OCI-LY1 (cell line): Measurements from ENCODE around the gene THNSL1.

Experiments used
- EZH2 ChIP-seq: fragments of 200-600 bp; sonication (generic), shearing (Covaris generic); IDR thresholded peaks from 2 replicates; pipeline ENCODE4 v1.8.0; 2017; ENCODE audit warnings: borderline replicate concordance, mixed run types, mild to moderate bottlenecking, antibody characterized with exemption, low read length, moderate library complexity, mixed read lengths
- TF ChIP-seq, protein P1 (sequence below): fragments of 200-600 bp; sonication (generic), shearing (Covaris generic); IDR thresholded peaks from 2 replicates; pipeline ENCODE4 v1.5.1; 2017; ENCODE audit warnings: mild to moderate bottlenecking, antibody characterized with exemption, low read length, moderate library complexity, mixed read lengths

DNA sequence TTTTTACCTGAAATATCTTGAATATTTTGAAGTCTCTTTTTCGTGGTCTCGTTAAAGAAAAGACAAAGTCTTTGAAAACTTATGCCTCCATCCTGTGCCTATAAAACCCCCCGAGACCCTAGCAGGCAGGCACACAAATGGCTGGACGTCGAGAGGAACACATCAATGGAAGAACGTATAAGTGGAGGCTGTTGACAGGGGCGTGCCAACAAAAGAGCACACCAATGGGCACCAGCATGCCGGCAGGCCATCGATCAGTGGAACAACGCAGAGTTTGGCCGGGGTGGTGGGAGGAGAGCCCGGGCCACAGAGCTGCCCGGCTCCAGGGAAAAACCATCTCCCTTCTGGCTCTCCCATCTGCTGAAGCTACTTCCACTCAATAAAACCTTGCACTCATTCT is 25.1 kb upstream of the THNSL1 start:
- TF ChIP-seq, protein P1, sequence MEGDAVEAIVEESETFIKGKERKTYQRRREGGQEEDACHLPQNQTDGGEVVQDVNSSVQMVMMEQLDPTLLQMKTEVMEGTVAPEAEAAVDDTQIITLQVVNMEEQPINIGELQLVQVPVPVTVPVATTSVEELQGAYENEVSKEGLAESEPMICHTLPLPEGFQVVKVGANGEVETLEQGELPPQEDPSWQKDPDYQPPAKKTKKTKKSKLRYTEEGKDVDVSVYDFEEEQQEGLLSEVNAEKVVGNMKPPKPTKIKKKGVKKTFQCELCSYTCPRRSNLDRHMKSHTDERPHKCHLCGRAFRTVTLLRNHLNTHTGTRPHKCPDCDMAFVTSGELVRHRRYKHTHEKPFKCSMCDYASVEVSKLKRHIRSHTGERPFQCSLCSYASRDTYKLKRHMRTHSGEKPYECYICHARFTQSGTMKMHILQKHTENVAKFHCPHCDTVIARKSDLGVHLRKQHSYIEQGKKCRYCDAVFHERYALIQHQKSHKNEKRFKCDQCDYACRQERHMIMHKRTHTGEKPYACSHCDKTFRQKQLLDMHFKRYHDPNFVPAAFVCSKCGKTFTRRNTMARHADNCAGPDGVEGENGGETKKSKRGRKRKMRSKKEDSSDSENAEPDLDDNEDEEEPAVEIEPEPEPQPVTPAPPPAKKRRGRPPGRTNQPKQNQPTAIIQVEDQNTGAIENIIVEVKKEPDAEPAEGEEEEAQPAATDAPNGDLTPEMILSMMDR = no peak
- no peak for TF ChIP-seq EZH2
